OCI-LY7 (cell line): ENCODE data around the gene ZNF821. TPM values are rescaled to one million over a fixed set of nuclear protein-coding genes. Genes with fewer than 3 reads are reported as not detected.
A peak's percentile ranks its signal among the peaks of the same experiment; 100 is the strongest.

Experiments used
- BruUV-seq: library from RNA; stranded (reverse); fragments of 400-500 nt; replicated peaks from 2 replicates; lab custom pipeline; 2021; lab: Mats Ljungman, UMichigan
- CTCF ChIA-PET: fragments of 300-600 bp; sonication (Branson Sonifier 250); formaldehyde crosslinking; loops from one replicate; lab custom pipeline; 2022; ENCODE audit warnings: antibody characterized with exemption; ENCODE audit not compliant: unreplicated experiment; lab: Charles Lee
- POLR2A ChIA-PET: fragments of 300-600 bp; sonication (Branson Sonifier 250); formaldehyde crosslinking; loops from one replicate; lab custom pipeline; 2022; ENCODE audit warnings: antibody characterized with exemption; lab: Charles Lee
- DNase-seq: peaks from one replicate; pipeline ENCODE4 v3.0.0-alpha.2; 2015; ENCODE audit warnings: low spot score
- H2AFZ ChIP-seq: fragments of 200-600 bp; sonication (generic), shearing (Covaris generic); 2 replicates; pipeline ENCODE4 v1.6.1; 2014; ENCODE audit warnings: mild to moderate bottlenecking, antibody characterized with exemption, low read length, moderate library complexity
- H3K27ac ChIP-seq: fragments of 200-600 bp; sonication (generic); 2 replicates; pipeline ENCODE4 v1.5.1; 2014; ENCODE audit warnings: mixed run types, low read depth, mild to moderate bottlenecking, moderate library complexity, low read length, inconsistent platforms; ENCODE audit not compliant: poor library complexity, severe bottlenecking
- H3K36me3 ChIP-seq: fragments of 200-600 bp; sonication (generic); 2 replicates; pipeline ENCODE4 v1.6.1; 2014; ENCODE audit warnings: mild to moderate bottlenecking, antibody characterized with exemption, low read length, moderate library complexity, mixed read lengths; ENCODE audit not compliant: insufficient read depth
- H3K4me1 ChIP-seq: fragments of 200-600 bp; sonication (generic); 2 replicates; pipeline ENCODE4 v1.5.1; 2014; ENCODE audit warnings: mild to moderate bottlenecking, low read length; ENCODE audit not compliant: insufficient read depth, poor library complexity, severe bottlenecking
- H3K4me2 ChIP-seq: fragments of 200-600 bp; sonication (generic); 2 replicates; pipeline ENCODE4 v1.6.1; 2014; ENCODE audit warnings: mild to moderate bottlenecking, low read length
- H3K4me3 ChIP-seq: fragments of 200-600 bp; sonication (generic); 2 replicates; pipeline ENCODE4 v1.5.1; 2014; ENCODE audit warnings: mild to moderate bottlenecking, low read depth, low read length; ENCODE audit not compliant: poor library complexity, severe bottlenecking
- H3K79me2 ChIP-seq: fragments of 200-600 bp; sonication (generic); 2 replicates; pipeline ENCODE4 v1.6.1; 2016; ENCODE audit warnings: low read depth, mild to moderate bottlenecking, low read length, moderate library complexity, mixed read lengths; ENCODE audit not compliant: insufficient read depth
- H3K9me2 ChIP-seq: fragments of 200-600 bp; sonication (generic); 2 replicates; pipeline ENCODE4 v1.6.1; 2016; ENCODE audit warnings: mild to moderate bottlenecking, low read length, mixed read lengths; ENCODE audit not compliant: insufficient read depth
- H3K9me3 ChIP-seq: fragments of 200-600 bp; sonication (generic); 2 replicates; pipeline ENCODE4 v1.6.1; 2014; ENCODE audit warnings: mild to moderate bottlenecking, mixed run types, low read length, mixed read lengths
- H4K20me1 ChIP-seq: fragments of 200-600 bp; sonication (generic); 2 replicates; pipeline ENCODE4 v1.6.1; 2014; ENCODE audit warnings: mild to moderate bottlenecking, antibody characterized with exemption, low read length, moderate library complexity, mixed read lengths; ENCODE audit not compliant: insufficient read depth
- EZH2phosphoT487 ChIP-seq: fragments of 200-600 bp; sonication (generic); IDR thresholded peaks from 2 replicates; pipeline ENCODE4 v1.6.1; 2018; ENCODE audit warnings: low read depth, borderline replicate concordance, mild to moderate bottlenecking, mixed run types, antibody characterized with exemption, low read length, moderate library complexity, mixed read lengths
- intact Hi-C: fragments of 100-400 bp; cut with micrococcal nuclease; formaldehyde crosslinking; loops from one replicate; pipeline ENCODE4 v1.10.0; 2022; ENCODE audit not compliant: unreplicated experiment
- total RNA-seq, 2 experiments: library from RNA; depleted of rRNA in 1 of 2; stranded (reverse); fragments of >200 nt in 1 of 2; shearing (Covaris generic) in 1 of 2; gene quantifications; 2 replicates each; pipeline ENCODE4 v1.2.3, GENCODE V29; 2014 to 2022
- TF ChIP-seq, protein P1 (sequence below): fragments of 200-600 bp; sonication (generic); conservative IDR thresholded peaks from 2 replicates; pipeline ENCODE4 v1.5.1; 2014; ENCODE audit warnings: mild to moderate bottlenecking, antibody characterized with exemption, low read length, moderate library complexity, mixed read lengths

ZNF821 gene
- total RNA-seq, 2 experiments from 2014 or later, result 14.6 to 17.8 TPM

- H3K4me3 ChIP-seq, result peak within 1 kb of the TSS; percentile 95
- no peaks in the 10 kb centered on the region for H3K9me2 ChIP-seq
- H3K79me2 ChIP-seq, result peaks cover 47% of the 10 kb centered on the region
- H3K27ac ChIP-seq, result peak within 1 kb of the TSS; percentile 73
- no TSS peak for BruUV-seq
- TF ChIP-seq, protein P1, sequence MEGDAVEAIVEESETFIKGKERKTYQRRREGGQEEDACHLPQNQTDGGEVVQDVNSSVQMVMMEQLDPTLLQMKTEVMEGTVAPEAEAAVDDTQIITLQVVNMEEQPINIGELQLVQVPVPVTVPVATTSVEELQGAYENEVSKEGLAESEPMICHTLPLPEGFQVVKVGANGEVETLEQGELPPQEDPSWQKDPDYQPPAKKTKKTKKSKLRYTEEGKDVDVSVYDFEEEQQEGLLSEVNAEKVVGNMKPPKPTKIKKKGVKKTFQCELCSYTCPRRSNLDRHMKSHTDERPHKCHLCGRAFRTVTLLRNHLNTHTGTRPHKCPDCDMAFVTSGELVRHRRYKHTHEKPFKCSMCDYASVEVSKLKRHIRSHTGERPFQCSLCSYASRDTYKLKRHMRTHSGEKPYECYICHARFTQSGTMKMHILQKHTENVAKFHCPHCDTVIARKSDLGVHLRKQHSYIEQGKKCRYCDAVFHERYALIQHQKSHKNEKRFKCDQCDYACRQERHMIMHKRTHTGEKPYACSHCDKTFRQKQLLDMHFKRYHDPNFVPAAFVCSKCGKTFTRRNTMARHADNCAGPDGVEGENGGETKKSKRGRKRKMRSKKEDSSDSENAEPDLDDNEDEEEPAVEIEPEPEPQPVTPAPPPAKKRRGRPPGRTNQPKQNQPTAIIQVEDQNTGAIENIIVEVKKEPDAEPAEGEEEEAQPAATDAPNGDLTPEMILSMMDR, result no peak
- no peak for TF ChIP-seq EZH2phosphoT487
- no peaks in the 10 kb centered on the region for H4K20me1 ChIP-seq
- peak; percentile 99 for DNase-seq
- H3K4me2 ChIP-seq, result peak within 1 kb of the TSS; percentile 79
- H3K9me3 ChIP-seq, result no peaks in the 10 kb centered on the region
- intact Hi-C loops, result loop anchor here (1.0 to 2.0 kb wide), 4 partner anchors 11 to 113 kb away; partner anchors contain the start of genes AP1G1, DHODH and ZNF821
- ChIA-PET CTCF (no interaction called here), POLR2A (interaction anchor here (0.7 to 3.1 kb wide), 4 partner anchors 10 to 115 kb away, joined by 3 to 19 read pairs (median 4); partner anchors contain the start of gene ZNF821)
- H3K36me3 ChIP-seq, result peaks cover 14% of the 10 kb centered on the region
- H2AFZ ChIP-seq, result peak within 1 kb of the TSS; percentile 78
- peaks cover 30% of the 10 kb centered on the region for H3K4me1 ChIP-seq
These were observed 11.1 kb upstream of the ZNF821 start, which contains the start of gene IST1 for GRCh38 chr16:71894921-71895678. Gene IST1 (plus strand): TSS chr16:71895531. CDS start chr16:71915641, 20,110 bp downstream.

DNA sequence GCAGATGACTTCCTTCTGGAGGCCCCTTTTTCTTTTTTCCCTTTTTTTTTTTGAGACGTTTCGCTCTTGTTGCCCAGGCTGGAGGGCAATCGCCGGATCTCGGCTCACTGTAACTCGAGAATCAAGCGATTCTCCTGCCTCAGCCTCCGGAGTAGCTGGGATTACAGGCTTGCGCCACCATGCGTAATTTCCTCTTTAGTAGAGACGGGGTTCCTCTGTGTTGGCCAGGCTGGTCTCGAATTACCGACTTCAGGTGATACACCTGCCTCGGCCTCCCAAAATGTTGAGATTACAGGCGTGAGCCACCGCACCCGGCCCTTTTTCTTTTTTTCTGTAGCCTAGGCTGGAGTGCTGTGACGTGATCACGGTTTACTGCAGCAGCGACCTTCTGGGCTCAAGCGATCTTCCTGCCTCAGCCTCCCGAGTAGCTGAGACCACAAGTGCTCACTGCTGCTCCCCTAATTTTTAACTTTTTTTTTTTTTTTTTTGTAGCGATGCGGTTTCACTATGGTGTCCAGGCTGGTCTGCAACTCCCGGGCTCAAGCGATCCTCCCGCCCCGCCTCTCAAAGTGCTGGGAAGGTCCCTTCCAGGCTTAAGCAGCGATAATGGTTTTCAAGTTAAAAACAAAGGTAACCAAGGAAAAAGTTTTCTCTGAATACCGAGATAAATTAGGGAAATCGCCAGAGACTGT, 10.4 kb upstream of the ZNF821 start:
- Histone ChIP-seq H3K27ac (peak overlapping the region; percentile 73), H3K4me3 (peak overlapping the region; percentile 95), H3K79me2 (peaks cover 40% of the 10 kb centered on the region), H4K20me1 (no peaks in the 10 kb centered on the region), H2AFZ (peak overlapping the region; percentile 78), H3K36me3 (peaks cover 14% of the 10 kb centered on the region), H3K9me2 (no peaks in the 10 kb centered on the region), H3K9me3 (no peaks in the 10 kb centered on the region), H3K4me2 (peak overlapping the region; percentile 79), H3K4me1 (peaks cover 25% of the 10 kb centered on the region)
- ChIA-PET CTCF (interaction anchor here (0.7 to 1.0 kb wide), 2 partner anchors 10 to 12 kb away, joined by 3 to 6 read pairs; no protein-coding TSS in a partner anchor), POLR2A (interaction anchor here (0.7 to 3.1 kb wide), 4 partner anchors 11 to 116 kb away, joined by 3 to 19 read pairs (median 3); partner anchors contain the start of gene ZNF821)
- peak; percentile 43 for DNase-seq
- BruUV-seq, result TSS peak; percentile 92
- intact Hi-C loops, result loop anchor here (2.0 kb wide), 1 partner anchor 86 kb away; the partner anchor contains the start of gene AP1G1
- TF ChIP-seq, protein P1, result peak; percentile 41; the same call in 1 of the 2 replicates
- no peak for TF ChIP-seq EZH2phosphoT487
